GM19193 (cell line): Measurements from ENCODE around the gene KAT2A.

Source experiments
- POLR2A ChIP-seq: IDR thresholded peaks from 4 replicates; pipeline ENCODE4 v1.6.1; 2011; ENCODE audit not compliant: insufficient read depth, insufficient read length; ENCODE audit errors: extremely low read depth

KAT2A gene

GRCh38 chr17:42120770-42121769 lies at the start of gene KAT2A:
Gene KAT2A (minus strand): TSS chr17:42121367. CDS start chr17:42121304, 63 bp downstream.
- TF ChIP-seq POLR2A = peak; percentile 71

GRCh38 chr17:42169351-42169750 lies 48.2 kb upstream of the KAT2A start:
- no peak for TF ChIP-seq POLR2A

GRCh38 chr17:42167807-42168206 lies 46.6 kb upstream of the KAT2A start:
- no peak for TF ChIP-seq POLR2A

- no peak for TF ChIP-seq POLR2A
Measured at GRCh38 chr17:42166196-42166763, 45.1 kb upstream of the KAT2A start.

DNA sequence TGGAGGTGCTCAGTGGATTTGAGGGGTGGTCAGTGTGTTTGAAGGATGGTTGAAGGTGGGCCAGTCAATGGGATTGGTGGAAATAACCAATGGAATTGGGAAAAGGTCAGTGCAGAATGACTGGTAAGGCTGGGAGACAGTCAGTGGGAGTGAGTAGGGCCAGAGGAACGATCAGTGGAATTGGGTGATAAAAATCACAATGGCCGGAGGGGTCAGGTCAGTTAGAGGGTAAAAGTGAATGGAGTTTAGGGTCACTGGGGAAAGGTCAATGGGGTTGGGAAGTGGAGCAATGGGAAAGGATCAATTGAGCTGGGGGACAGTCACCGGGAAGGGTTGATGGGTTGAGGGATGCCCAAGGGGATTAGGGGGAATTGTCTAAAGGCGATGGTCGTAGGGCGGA lies 44.6 kb upstream of the KAT2A start:
- no peak for TF ChIP-seq POLR2A

- TF ChIP-seq POLR2A = no peak
Measured at GRCh38 chr17:42163696-42164407, 42.7 kb upstream of the KAT2A start.

- TF ChIP-seq POLR2A = no peak
Measured at GRCh38 chr17:42163113-42163512, 41.9 kb upstream of the KAT2A start.

GRCh38 chr17:42160531-42160910 lies 39.4 kb upstream of the KAT2A start:
- no peak for TF ChIP-seq POLR2A

- no peak for TF ChIP-seq POLR2A
Measured at GRCh38 chr17:42159796-42160530, 38.8 kb upstream of the KAT2A start.

- TF ChIP-seq POLR2A = no peak
Measured at GRCh38 chr17:42155614-42156045, 34.5 kb upstream of the KAT2A start.

DNA sequence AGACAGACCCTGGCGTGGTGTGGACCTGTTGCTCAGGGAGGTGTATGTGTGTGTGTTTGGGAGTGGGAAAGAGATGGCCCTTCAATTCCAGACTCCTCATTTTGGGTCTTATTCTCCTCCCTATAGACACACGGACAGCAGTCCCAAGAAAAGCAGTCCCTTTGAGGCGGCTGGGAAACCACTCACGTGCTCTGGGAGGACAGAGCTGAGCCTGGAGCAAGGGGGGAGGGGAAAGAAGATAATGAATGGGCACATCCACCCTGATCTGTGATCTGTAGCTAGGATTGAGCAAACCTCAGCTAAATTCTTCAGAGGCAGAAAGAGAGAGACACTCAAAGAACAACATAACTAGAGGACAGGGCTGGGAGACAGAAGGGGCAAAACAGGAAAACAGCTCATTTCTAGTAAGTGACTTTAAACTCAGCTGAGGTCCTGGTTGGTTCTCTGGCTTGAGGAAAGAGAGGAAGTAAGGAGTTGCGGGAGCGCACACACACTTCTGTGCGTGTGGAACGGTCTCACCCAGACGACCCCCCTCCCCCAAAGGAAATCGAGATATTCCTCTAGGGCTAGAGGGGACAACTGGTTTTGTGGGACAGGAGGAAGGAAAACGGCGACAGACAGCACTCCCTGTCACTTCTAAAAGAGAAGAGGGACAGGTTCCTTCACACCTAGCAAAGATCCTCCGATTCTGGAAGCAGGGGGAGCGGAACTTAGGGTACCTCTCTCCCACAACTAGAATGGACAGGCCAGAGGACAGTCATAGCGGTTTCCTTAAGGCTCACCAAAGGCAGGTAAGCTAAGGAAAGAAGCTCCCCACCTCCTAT lies 33.0 kb upstream of the KAT2A start:
- no peak for TF ChIP-seq POLR2A

- no peak for TF ChIP-seq POLR2A
Measured at GRCh38 chr17:42146911-42147607, 25.9 kb upstream of the KAT2A start.

GRCh38 chr17:42142371-42142896 lies 21.3 kb upstream of the KAT2A start:
- TF ChIP-seq POLR2A = no peak

GRCh38 chr17:42141382-42141781 lies 20.2 kb upstream of the KAT2A start:
- no peak for TF ChIP-seq POLR2A
